ENCODE results near the gene SLC5A4. TPM values are rescaled to one million over a fixed set of nuclear protein-coding genes. Genes with fewer than 3 reads are reported as not detected.

Gene SLC5A4
- total RNA-seq, 1 experiment from 2014 or later = not detected

DNA sequence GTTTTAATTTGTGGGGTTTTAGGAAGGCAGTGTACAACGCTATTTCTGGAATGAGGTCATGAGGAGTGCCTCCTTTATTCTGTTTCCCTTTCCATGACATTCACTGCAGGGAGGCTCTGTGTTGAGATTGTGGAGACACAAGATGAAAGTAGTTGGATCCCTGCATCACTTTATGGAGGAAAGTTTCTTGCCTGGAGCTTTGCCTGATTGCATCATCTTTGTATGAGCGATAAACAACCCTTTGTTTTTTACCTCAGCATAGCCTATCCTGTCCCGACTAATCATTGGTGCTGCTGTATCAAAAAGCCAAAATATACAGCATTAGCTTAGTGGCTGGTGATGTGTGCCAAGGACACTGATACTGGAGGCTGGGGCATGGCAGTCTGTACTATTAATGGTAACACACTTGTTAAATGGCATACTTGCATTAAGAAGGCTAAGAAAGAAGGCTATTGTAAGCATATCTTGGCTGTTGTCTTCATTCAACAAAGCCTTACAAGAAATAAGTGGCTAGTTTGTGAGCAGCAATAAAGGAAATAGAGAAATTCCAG, 31.2 kb upstream of the SLC5A4 start:
- WGBS (ENCODE audit: extremely low coverage, insufficient read length, low lambda C conversion rate) = no CpG with 5 or more reads among the region's 3 CpGs
- H3K9me3 ChIP-seq (ENCODE audit: control insufficient read depth, low read depth, low read length) = no peaks in the 10 kb centered on the region
- no peak overlapping the region for H2BK20ac ChIP-seq (ENCODE audit: low read depth, low read length, poor library complexity, severe bottlenecking)
- H3K4me1 Mint-ChIP-seq = peaks cover 0 to 7% of the 10 kb centered on the region in 2 experiments; a peak in 2 of 4 replicates
- no peaks in the 10 kb centered on the region for H3K23me2 ChIP-seq (ENCODE audit: insufficient read length, low read depth, low read length, poor library complexity, severe bottlenecking)
- no peak overlapping the region for H3K27ac ChIP-seq (ENCODE audit: insufficient read length, low read depth, low read length)
- no peak overlapping the region for H4K91ac ChIP-seq (ENCODE audit: insufficient read length, low read depth, low read length)
- no peak overlapping the region for H4K5ac ChIP-seq (ENCODE audit: insufficient read length, low read depth, low read length)
- H3K4ac ChIP-seq (ENCODE audit: low read depth, low read length) = no peak overlapping the region
- H2BK15ac ChIP-seq (ENCODE audit: low read depth, low read length) = no peak overlapping the region
- H3K4me2 ChIP-seq (ENCODE audit: insufficient read depth, insufficient read length, low read length) = no peak overlapping the region
- H3K9ac ChIP-seq (ENCODE audit: extremely low read depth, insufficient read length, low read length) = no peak overlapping the region
- no peak for DNase-seq
- H3K27ac Mint-ChIP-seq = no peak overlapping the region
- H3K79me1 ChIP-seq (ENCODE audit: insufficient read depth, low read depth, low read length, poor library complexity, severe bottlenecking) = no peaks in the 10 kb centered on the region
- peaks cover 0 to 1% (median 0%) of the 10 kb centered on the region in 3 experiments; a peak in 1 of 7 replicates for H3K36me3 Mint-ChIP-seq (ENCODE audit: insufficient read depth in 1 of 3, low read depth in 3 of 3)
- no peak overlapping the region for H2AK5ac ChIP-seq (ENCODE audit: insufficient read length, low read length)
- no peak overlapping the region for H3K56ac ChIP-seq (ENCODE audit: insufficient read length, low read depth, low read length)
- TF ChIP-seq, protein P1, sequence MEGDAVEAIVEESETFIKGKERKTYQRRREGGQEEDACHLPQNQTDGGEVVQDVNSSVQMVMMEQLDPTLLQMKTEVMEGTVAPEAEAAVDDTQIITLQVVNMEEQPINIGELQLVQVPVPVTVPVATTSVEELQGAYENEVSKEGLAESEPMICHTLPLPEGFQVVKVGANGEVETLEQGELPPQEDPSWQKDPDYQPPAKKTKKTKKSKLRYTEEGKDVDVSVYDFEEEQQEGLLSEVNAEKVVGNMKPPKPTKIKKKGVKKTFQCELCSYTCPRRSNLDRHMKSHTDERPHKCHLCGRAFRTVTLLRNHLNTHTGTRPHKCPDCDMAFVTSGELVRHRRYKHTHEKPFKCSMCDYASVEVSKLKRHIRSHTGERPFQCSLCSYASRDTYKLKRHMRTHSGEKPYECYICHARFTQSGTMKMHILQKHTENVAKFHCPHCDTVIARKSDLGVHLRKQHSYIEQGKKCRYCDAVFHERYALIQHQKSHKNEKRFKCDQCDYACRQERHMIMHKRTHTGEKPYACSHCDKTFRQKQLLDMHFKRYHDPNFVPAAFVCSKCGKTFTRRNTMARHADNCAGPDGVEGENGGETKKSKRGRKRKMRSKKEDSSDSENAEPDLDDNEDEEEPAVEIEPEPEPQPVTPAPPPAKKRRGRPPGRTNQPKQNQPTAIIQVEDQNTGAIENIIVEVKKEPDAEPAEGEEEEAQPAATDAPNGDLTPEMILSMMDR (conservative IDR thresholded peaks at IDR 0.05) = no peak
- H2AFZ ChIP-seq (ENCODE audit: low read length) = no peak overlapping the region
- H3K9me3 Mint-ChIP-seq = no peaks in the 10 kb centered on the region; a peak in 1 of 5 replicates
- no peak overlapping the region for H2BK12ac ChIP-seq (ENCODE audit: insufficient read length, low read depth, low read length)
- H2BK5ac ChIP-seq (ENCODE audit: insufficient read length, low read length) = no peak overlapping the region
- H3K27me3 ChIP-seq (ENCODE audit: insufficient read depth, low read length) = no peaks in the 10 kb centered on the region
- H3K27me3 Mint-ChIP-seq (ENCODE audit: low read depth) = peaks cover 38% of the 10 kb centered on the region
- no peaks in the 10 kb centered on the region for H4K20me1 ChIP-seq (ENCODE audit: control insufficient read depth, insufficient read depth, insufficient read length)
- H3K4me3 Mint-ChIP-seq = no peak overlapping the region
- H3K23ac ChIP-seq (ENCODE audit: insufficient read length, low read depth, low read length) = no peak overlapping the region
- no peak overlapping the region for H2BK120ac ChIP-seq (ENCODE audit: low read depth, low read length, poor library complexity, severe bottlenecking)
- H4K8ac ChIP-seq (replicated peaks; ENCODE audit: insufficient read length, low read depth, low read length) = no peak overlapping the region
- no peak overlapping the region for H3K14ac ChIP-seq (ENCODE audit: insufficient read depth, low read length)
- H3T11ph ChIP-seq (ENCODE audit: low read length) = no peak overlapping the region
- H3K18ac ChIP-seq (ENCODE audit: insufficient read length, low read depth, low read length) = no peak overlapping the region
- no peaks in the 10 kb centered on the region for H3K79me2 ChIP-seq (ENCODE audit: insufficient read depth, low read length)
- no peaks in the 10 kb centered on the region for H3K4me1 ChIP-seq (ENCODE audit: insufficient read depth, low read length)

Data from H9 (cell line).